ENCODE data around the gene CACNA2D2.

DNA sequence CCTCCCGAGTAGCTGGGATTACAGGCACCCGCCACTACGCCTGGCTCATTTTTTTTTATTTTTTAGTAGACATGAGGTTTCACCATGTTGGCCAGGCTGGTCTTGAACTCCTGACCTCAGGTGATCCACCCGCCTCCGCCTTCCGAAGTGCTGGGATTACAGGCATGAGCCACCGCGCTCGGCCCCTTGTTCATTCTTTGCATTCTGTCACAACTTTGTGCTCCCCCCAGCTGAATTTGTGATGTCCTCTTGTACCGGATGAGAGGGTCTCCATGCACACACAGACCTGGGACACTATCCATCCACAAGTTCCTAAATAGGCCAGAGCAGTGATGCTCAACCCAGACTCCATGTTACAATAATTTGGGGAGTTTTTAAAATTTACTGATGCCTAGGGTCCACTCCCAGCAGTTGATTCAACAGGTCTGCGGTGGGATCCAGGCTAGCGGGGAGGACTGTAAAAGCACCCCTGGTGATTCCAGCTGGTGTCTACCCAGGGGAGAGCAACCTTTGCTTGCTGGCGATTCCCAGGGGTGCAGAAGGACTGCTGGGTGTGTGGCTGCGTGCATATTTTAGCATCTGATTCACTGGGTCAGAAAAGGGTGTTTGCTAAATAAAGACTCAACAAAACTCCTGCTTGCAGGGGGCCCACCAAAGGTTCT lies 163.8 kb downstream of the CACNA2D2 start:
- TF ChIP-seq POLR2AphosphoS5 (IDR thresholded peaks at IDR 0.05; ENCODE audit: low read depth, low read length) (no peak), POLR2A (IDR thresholded peaks at IDR 0.05; ENCODE audit: control extremely low read depth in 1 of 2, low read depth in 2 of 2, low read length in 2 of 2) (no peak), TAF1 (IDR thresholded peaks at IDR 0.05; ENCODE audit: low read depth, low read length) (no peak), BACH1 (IDR thresholded peaks at IDR 0.05; ENCODE audit: low read length) (no peak), RAD21 (IDR thresholded peaks at IDR 0.05 in 1 of 2, conservative IDR thresholded peaks at IDR 0.05 in 1 of 2; ENCODE audit: low read depth in 2 of 2, low read length in 2 of 2) (no peak), YY1 (IDR thresholded peaks at IDR 0.05; ENCODE audit: low read depth, low read length) (no peak)
- TF ChIP-seq, protein P1, sequence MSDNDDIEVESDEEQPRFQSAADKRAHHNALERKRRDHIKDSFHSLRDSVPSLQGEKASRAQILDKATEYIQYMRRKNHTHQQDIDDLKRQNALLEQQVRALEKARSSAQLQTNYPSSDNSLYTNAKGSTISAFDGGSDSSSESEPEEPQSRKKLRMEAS (IDR thresholded peaks at IDR 0.05), result no peak

All from H1 (cell line).